SJCRH30 (cell line): Measurements from ENCODE around the gene C6. TPM values are rescaled to one million over a fixed set of nuclear protein-coding genes. Genes with fewer than 3 reads are reported as not detected.
"Not testable (repeated sequence)": the region's sequence is repeated elsewhere in the genome, so short reads cannot be mapped to it uniquely, and the experiment has no call there.

Source experiments
- DNase-seq, 2 experiments: peaks; one replicate each; pipeline ENCODE4 v3.0.0-alpha.2; 2015 to 2020
- H3K27ac ChIP-seq: fragments of 250-450 bp; sonication (Bioruptor Pico); 2 replicates; pipeline ENCODE4 v1.5.1; 2020; ENCODE audit warnings: mild to moderate bottlenecking, moderate library complexity
- H3K27me3 ChIP-seq: fragments of 250-450 bp; sonication (Bioruptor Pico); 2 replicates; pipeline ENCODE4 v1.5.1; 2020; ENCODE audit warnings: mild to moderate bottlenecking, moderate library complexity
- H3K36me3 ChIP-seq: fragments of 250-450 bp; sonication (Bioruptor Pico); 2 replicates; pipeline ENCODE4 v1.5.1; 2020; ENCODE audit warnings: mild to moderate bottlenecking, moderate library complexity
- H3K4me1 ChIP-seq: fragments of 250-450 bp; sonication (Bioruptor Pico); 2 replicates; pipeline ENCODE4 v1.5.1; 2020; ENCODE audit warnings: mild to moderate bottlenecking, moderate library complexity
- H3K4me3 ChIP-seq: fragments of 250-450 bp; sonication (Bioruptor Pico); 2 replicates; pipeline ENCODE4 v1.5.1; 2020; ENCODE audit warnings: mild to moderate bottlenecking, moderate library complexity
- H3K9me3 ChIP-seq: fragments of 250-450 bp; sonication (Bioruptor Pico); replicated peaks from 2 replicates; pipeline ENCODE4 v1.5.1; 2020; ENCODE audit warnings: mild to moderate bottlenecking, moderate library complexity
- total RNA-seq: library from RNA; depleted of rRNA; stranded (reverse); fragments of >200 nt; shearing (Covaris generic); gene quantifications from 2 replicates; pipeline ENCODE4 v1.2.3, GENCODE V29; 2014

The C6 gene
- total RNA-seq, 1 experiment from 2014 or later, result not detected

DNA sequence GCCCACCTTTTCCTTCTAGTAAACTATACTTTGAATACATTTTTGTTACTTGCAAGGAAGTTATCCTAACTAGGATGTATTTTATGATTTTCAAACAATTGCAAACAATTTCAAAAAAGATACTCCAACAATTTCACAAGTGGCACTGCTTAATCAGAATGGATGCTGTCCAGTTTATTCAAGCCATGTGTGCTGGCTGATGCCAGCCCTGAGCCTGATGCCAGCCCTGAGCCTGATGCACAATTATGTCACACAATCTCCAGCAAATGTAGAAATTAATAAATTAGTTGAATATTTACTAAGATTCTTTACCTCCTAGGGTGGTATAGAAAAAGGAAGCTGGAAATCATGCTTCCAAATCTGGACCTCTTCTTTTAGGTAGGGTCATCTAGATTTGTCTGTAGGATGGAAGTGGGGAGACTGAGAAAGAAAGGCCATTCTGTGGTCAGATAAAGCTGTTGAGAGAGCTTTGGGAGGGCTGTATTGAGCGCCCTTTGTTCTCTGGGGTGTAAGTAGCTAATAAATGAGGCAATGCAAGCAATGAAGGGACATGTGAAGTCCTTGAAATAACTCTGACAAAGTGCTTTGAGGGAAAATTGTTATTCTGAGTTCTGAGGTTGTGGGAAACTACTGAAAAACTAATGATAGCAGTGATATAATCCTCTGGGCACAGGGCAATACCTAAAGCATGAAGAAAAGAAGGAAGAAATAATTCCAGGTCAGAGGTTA lies 5.8 kb upstream of the C6 start:
- Histone ChIP-seq H3K27ac (no peak overlapping the region), H3K36me3 (no peaks in the 10 kb centered on the region), H3K4me3 (no peak overlapping the region), H3K9me3 (no peaks in the 10 kb centered on the region), H3K4me1 (no peaks in the 10 kb centered on the region), H3K27me3 (no peaks in the 10 kb centered on the region; the same call in 1 of the 2 replicates)
- DNase-seq, result no peak

DNA sequence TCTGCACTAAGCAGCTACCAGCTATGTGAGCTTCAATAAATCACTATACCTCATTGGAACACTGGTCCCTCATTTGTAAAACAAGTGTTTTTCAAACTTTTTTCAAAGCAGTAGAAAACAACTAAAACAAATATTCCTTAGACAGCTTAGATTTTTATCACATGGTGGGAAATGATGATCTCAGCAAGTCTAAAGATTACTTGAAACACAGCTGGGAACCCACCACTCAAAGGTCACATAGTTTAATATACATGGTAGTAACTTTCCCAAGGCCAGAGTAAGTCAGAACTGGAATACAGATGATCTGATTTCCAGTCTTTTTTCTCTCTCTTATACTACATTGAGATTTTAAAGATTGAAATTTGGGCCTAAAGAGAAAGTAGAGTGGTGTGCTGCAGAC lies 850 bp upstream of the C6 start:
- Histone ChIP-seq H3K36me3 (no peaks in the 10 kb centered on the region), H3K4me3 (no peak overlapping the region), H3K4me1 (no peaks in the 10 kb centered on the region), H3K9me3 (no peaks in the 10 kb centered on the region), H3K27ac (no peak overlapping the region), H3K27me3 (no peaks in the 10 kb centered on the region; the same call in 1 of the 2 replicates)
- DNase-seq, result no peak

DNA sequence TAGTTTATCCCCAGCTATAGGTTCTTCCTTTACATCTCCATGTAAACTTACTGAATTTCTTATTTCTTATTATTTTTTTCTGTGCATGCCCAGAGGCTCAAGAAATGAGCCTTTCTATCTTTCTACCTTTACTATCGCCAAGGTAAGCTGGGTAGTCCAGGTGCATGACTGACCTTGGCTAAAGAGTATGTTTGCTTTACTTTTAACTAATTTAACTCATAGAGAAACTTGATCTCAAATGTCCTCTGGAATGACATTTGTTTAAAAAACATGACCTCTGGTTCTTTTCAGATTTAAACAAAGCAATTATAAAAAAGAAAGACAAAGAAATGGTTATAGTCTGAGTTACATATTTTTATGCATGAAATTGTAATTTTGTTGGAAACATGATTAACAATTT lies 397 bp downstream of the C6 start:
- no peak for DNase-seq
- no peak overlapping the region for H3K4me3 ChIP-seq
- no peaks in the 10 kb centered on the region for H3K9me3 ChIP-seq
- H3K4me1 ChIP-seq, result no peaks in the 10 kb centered on the region
- no peak overlapping the region for H3K27ac ChIP-seq
- H3K27me3 ChIP-seq, result no peaks in the 10 kb centered on the region
- no peaks in the 10 kb centered on the region for H3K36me3 ChIP-seq

DNA sequence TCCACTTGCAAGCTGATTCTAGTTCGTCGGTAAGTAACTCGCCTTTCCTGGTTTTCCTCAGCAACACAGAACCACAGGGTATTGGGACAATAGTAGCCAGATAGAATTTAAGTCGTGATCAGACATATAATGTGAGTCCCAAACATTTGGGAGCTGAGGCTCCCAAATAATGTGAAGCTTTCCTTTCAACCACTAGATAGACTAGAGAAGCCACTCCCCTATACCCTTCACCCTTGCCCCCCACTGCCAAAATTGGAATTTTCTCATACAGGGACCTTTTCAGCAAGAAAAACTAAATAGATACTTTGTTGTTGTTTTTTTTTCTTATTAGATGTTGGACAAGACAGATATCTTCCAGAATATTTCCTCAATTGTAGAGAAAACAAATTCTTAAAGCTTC lies 1.9 kb downstream of the C6 start:
- Histone ChIP-seq H3K4me3 (no peak overlapping the region), H3K4me1 (no peaks in the 10 kb centered on the region), H3K27me3 (no peaks in the 10 kb centered on the region), H3K27ac (no peak overlapping the region), H3K36me3 (no peaks in the 10 kb centered on the region), H3K9me3 (no peaks in the 10 kb centered on the region)
- no peak for DNase-seq

DNA sequence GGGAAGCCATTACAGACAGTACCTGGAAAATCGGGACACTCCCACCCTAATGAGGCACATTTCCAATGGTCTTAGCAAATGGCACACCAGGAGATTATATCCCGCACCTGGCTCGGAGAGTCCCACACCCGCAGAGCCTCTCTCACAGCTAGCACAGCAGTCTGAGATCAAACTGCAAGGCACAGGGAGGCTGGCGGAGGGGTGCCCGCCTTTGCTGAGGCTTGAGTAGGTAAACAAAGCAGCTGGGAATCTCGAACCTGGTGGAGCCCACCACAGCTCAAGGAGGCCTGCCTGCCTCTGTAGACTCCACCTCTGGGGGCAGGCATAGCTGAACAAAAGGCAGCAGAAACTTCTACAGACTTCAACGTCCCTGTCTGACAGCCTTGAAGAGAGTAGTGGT lies 7.9 kb downstream of the C6 start:
- not testable (repeated sequence) for H3K36me3 ChIP-seq, H3K9me3 ChIP-seq, H3K27me3 ChIP-seq, H3K4me1 ChIP-seq, H3K27ac ChIP-seq, H3K4me3 ChIP-seq, DNase-seq

DNA sequence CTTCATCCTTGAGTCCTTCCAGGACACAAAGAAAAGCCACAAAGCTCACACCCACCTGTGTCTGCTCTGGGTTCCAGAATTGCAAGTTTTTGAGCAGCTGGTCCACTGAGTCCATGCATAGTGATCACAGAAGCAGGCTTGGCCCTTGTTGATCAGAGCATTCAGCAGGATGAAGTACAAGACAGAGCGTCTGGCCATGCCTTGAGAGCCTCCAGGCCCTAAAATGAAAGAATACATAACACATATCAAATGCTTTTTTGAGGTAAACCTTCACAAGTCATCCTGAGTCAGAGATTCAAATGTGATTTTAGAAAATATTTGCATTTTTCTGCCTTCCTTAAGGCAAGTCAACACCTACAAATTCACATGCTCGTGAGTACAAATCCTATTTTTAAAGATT lies 10.3 kb downstream of the C6 start:
- H3K27ac ChIP-seq, result no peak overlapping the region
- no peaks in the 10 kb centered on the region for H3K9me3 ChIP-seq
- H3K27me3 ChIP-seq, result no peaks in the 10 kb centered on the region
- no peaks in the 10 kb centered on the region for H3K36me3 ChIP-seq
- no peak for DNase-seq
- H3K4me1 ChIP-seq, result no peaks in the 10 kb centered on the region
- no peak overlapping the region for H3K4me3 ChIP-seq

DNA sequence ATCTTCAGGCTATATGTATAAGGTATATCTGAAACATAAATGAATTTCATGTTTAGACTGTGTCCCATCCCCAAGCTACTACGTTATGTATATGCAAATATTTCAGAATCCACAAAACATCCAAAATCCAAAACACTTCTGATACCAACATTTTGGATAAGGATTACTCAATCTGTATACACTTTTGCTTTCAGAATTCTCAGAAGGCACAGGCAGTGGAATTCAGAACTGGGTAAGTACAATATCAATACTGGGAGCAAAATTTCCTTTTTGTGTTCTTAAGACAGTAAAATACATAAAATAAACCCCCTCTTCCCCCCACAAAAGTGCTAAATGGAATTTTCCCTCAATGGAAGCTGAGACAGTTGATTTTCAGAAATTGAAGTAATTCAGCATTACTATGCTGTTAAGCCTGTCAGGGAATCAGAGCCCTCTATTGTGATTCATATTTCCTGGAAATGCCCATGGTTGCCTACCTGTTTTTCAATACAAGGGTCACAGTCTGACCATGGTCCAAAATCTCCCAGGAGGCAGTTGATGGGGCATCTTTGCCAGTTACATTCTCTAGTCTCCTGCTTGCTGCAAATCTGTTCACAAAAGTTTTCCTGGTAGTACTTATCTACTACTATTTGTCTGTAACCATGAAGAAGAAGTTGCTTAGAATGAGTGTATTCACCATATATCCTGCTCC lies 12.1 kb downstream of the C6 start:
- Histone ChIP-seq H3K27me3 (no peaks in the 10 kb centered on the region), H3K27ac (no peak overlapping the region), H3K4me3 (no peak overlapping the region), H3K36me3 (no peaks in the 10 kb centered on the region), H3K4me1 (no peaks in the 10 kb centered on the region), H3K9me3 (no peaks in the 10 kb centered on the region)
- no peak for DNase-seq

DNA sequence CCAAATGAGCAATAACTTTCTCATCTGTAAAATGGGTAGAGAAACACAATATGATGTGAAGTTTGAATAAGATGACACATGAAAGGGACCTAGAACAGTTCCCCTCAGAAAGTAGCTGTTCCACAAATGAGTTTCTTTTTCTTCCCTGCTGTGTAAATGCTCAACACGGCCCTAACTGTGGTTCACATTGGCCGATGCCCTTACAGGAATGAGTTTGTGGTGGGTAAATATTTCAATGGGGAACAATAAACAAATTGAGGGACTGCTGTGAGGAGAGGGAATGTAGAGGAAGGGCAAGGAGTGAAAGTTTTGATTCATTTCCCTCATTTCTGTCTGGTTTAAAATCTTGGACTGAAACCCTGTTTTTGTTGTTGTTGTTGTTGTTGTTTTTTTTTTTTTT lies 12.8 kb downstream of the C6 start:
- H3K27me3 ChIP-seq, result no peaks in the 10 kb centered on the region
- H3K4me1 ChIP-seq, result no peaks in the 10 kb centered on the region
- H3K4me3 ChIP-seq, result no peak overlapping the region
- no peaks in the 10 kb centered on the region for H3K36me3 ChIP-seq
- DNase-seq, result no peak
- H3K9me3 ChIP-seq, result no peaks in the 10 kb centered on the region
- H3K27ac ChIP-seq, result no peak overlapping the region

DNA sequence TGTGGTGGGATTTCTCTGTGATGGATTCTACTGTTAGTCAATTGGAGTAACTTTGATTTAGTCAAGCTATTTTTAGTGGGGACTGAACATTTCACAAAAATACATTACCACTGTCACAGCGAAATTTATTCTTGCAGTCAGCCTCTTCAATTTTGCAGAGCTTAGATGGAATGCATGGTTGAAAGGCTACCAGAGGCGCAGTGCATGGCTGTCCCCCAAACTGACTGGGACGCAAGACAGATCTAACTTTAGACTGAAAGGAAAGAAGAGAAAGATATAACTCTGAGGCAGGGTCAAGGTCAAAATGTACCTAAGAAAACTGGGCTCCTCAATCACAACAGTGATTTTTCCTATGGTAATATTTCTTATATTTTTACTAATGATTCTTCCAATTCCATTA lies 13.7 kb downstream of the C6 start:
- Histone ChIP-seq H3K4me3 (no peak overlapping the region), H3K4me1 (no peaks in the 10 kb centered on the region), H3K27ac (no peak overlapping the region), H3K36me3 (no peaks in the 10 kb centered on the region), H3K27me3 (no peaks in the 10 kb centered on the region), H3K9me3 (no peaks in the 10 kb centered on the region)
- DNase-seq, result no peak

DNA sequence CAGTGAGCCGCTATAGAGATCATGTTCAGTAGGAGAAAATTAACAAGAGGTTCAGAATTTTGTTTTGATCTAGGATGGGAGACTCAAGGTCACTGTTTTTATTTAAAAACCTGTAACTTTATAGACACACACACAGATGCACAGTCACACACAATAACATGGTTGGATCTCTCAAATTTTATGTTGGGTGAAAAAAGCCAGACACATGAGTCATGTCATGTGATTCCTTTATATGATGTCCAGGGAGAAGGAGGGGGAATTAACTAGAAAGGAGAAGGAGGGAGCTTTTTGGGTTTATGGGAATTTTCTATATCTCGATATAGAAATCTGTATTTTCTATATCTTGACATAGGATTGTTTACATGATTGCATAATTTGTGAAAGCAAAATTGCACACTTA lies 17.1 kb downstream of the C6 start:
- Histone ChIP-seq H3K27me3 (no peaks in the 10 kb centered on the region), H3K9me3 (no peaks in the 10 kb centered on the region), H3K27ac (no peak overlapping the region), H3K4me3 (no peak overlapping the region), H3K36me3 (no peaks in the 10 kb centered on the region), H3K4me1 (no peaks in the 10 kb centered on the region)
- no peak for DNase-seq

DNA sequence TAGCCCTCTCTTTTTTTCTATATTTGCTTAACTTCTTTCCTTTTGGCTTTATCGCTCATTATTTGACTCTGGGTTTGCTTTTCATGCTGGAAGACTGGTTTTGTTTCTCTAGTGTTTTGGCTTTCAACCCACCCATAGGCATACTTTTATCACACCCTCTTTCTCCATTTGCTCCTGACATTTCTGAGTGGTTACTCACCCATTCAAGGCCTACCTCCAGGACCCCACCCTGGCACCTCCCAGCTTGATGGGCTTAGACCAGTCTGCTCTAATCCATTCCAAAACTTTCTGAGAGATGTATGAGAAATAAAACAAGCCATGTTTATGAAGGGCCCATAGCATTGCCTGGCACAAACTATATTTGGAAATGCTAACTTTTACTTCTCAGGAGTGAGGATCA lies 18.1 kb downstream of the C6 start:
- H3K4me3 ChIP-seq, result no peak overlapping the region
- no peaks in the 10 kb centered on the region for H3K36me3 ChIP-seq

DNA sequence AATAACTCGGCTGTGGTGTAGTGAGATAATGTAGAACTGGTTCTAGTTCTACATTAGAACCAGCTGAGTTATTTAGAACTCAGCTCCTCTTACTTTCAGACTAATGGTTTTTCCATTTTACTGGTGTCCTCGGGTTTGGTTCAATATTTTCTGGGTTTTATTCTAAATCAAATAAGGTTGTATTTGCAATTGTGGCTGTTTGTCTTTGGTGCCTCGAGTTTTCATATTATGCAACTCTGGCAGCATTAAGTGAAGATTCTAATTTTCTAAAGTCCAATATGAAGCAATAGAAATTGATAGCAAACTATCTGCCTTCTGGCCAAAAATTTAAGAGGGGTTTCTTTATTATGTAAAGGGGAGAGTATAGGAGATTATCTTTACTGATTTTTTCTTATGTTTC lies 19.0 kb downstream of the C6 start:
- Histone ChIP-seq H3K9me3 (no peaks in the 10 kb centered on the region), H3K36me3 (no peaks in the 10 kb centered on the region), H3K4me1 (no peaks in the 10 kb centered on the region), H3K27me3 (no peaks in the 10 kb centered on the region), H3K27ac (no peak overlapping the region), H3K4me3 (no peak overlapping the region)
- no peak for DNase-seq

More for the DNA sequence above, 18.1 kb downstream of the C6 start:
- Histone ChIP-seq H3K27me3 (no peaks in the 10 kb centered on the region), H3K9me3 (no peaks in the 10 kb centered on the region), H3K4me1 (no peaks in the 10 kb centered on the region), H3K27ac (no peak overlapping the region)
- no peak for DNase-seq

DNA sequence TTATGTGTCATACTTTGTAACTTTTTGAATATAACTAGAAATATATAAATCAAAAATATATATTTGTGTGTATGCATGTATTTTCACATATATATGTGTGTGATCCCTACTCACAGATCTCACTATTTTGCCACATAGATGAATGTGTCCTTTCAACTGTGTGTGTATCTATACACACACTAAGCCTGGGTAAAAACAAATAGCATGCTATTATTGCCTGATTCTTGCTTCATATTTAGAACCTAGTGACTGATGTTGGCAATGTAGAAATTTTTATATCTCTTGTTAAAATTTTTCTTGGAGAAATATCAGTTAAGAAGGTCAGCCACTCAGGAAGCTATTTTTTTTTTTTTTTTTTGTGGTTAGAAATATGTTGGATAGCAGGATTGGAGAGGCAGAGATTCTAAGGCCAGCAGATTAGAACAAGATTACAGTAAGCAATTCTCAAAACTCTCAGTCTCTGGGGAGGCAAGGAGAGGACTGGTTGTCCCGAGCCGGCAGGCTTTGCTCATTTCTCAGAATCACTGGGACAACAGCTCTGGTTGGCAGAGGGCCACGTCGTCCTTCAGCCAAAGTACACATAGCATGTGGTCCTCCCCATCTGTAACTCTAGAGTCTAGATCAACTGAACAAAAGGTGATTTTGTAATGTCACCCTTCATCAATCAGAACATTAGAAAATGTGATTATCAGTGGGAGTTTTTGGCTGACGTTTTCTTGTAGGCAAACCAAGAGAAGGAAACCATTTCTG lies 19.7 kb downstream of the C6 start:
- no peak overlapping the region for H3K4me3 ChIP-seq
- H3K27ac ChIP-seq, result no peak overlapping the region
- DNase-seq, result peak in 1 of 2 experiments; percentile 49
- no peaks in the 10 kb centered on the region for H3K9me3 ChIP-seq
- H3K36me3 ChIP-seq, result no peaks in the 10 kb centered on the region
- no peaks in the 10 kb centered on the region for H3K27me3 ChIP-seq
- no peaks in the 10 kb centered on the region for H3K4me1 ChIP-seq

DNA sequence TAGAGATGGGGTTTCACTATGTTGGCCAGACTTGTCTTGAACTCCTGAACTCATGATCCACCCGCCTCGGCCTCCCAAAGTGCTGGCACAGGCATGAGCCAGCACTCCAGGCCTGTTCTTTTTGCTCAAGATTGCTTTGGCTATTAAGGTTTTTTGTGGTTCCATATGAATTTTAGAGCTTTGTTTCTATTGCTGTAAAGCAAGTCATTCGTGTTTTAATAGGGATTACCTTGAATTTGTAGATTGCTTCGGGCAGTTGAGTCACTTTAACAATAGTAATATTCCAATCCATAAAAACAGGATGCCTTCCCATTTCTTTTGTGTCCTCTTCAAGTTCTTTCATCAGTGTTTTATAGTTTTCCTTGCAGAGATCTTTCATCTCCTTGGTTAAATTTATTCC lies 22.1 kb downstream of the C6 start:
- H3K27me3 ChIP-seq, result no peaks in the 10 kb centered on the region
- H3K36me3 ChIP-seq, result no peaks in the 10 kb centered on the region
- H3K4me3 ChIP-seq, result no peak overlapping the region
- DNase-seq, result no peak
- H3K9me3 ChIP-seq, result no peaks in the 10 kb centered on the region
- H3K4me1 ChIP-seq, result no peaks in the 10 kb centered on the region
- no peak overlapping the region for H3K27ac ChIP-seq

DNA sequence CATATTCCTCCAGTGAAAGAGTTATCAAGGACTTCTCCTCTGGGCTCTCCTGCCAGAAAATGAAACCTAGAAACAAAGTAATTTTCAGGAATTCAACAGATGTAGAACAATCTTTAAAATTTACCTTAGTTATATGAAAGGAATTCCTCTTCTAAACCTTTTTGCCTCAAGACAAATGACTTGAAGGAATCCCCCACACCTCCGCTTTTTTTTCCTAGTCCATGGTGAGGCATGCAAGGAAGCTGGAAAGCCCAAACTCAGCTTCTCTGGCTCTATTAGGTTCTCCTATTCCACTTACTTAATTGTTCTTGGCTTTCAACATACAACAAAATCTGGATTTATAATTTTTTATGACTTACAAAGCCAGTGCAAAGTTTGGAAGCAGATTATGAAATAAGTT lies 27.2 kb downstream of the C6 start:
- Histone ChIP-seq H3K9me3 (no peaks in the 10 kb centered on the region), H3K4me3 (no peak overlapping the region), H3K27ac (no peak overlapping the region), H3K36me3 (no peaks in the 10 kb centered on the region), H3K27me3 (no peaks in the 10 kb centered on the region), H3K4me1 (peaks cover 7% of the 10 kb centered on the region; the same call in 1 of the 2 replicates)
- DNase-seq, result no peak
